T-helper 2 cell treated with Interferon-gamma antibody and Interleukin-4, amounts not matched to agents 5 μg/mL and 100 μg/mL, for 36 hours (primary cell): Measurements from ENCODE around the gene ADH1A.

Experiments used
- DNase-seq: peaks from one replicate; pipeline ENCODE4 v3.0.0; 2021; ENCODE audit warnings: low spot score
- H3K27ac Mint-ChIP-seq: one replicate; pipeline ENCODE4 v1.8.0; 2021; ENCODE audit warnings: mild to moderate bottlenecking, mixed read lengths
- H3K27me3 Mint-ChIP-seq: one replicate; pipeline ENCODE4 v1.8.0; 2021; ENCODE audit warnings: low read depth, mixed read lengths
- H3K36me3 Mint-ChIP-seq: one replicate; pipeline ENCODE4 v1.8.0; 2021; ENCODE audit warnings: low read depth, mixed read lengths
- H3K4me1 Mint-ChIP-seq: one replicate; pipeline ENCODE4 v1.8.0; 2021; ENCODE audit warnings: low read depth, mixed read lengths
- H3K4me3 Mint-ChIP-seq: one replicate; pipeline ENCODE4 v1.8.0; 2022; ENCODE audit warnings: mild to moderate bottlenecking, moderate library complexity, mixed read lengths
- H3K9me3 Mint-ChIP-seq: one replicate; pipeline ENCODE4 v1.8.0; 2021; ENCODE audit warnings: mixed read lengths

ADH1A gene

DNA sequence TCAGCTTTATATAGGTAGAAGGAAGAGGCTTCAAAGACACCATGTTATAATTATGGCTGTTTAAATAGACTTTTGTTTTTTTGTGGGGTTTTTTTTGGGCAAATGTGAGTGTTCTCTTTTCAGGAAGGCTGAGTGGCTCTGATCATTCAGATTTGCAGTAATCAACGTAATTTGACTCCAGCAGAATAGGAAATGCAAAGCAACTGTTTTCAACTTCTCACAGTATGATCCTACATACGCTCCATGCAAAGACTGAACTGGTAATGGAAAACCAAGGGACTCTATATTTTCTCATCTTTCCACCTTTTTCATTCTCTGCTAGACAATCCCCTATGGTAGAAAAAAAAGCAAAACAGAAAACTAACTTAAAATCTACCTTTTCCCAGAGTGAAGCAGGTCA is 19.6 kb upstream of the ADH1A start:
- Mint-ChIP-seq H3K4me1 (no peaks in the 10 kb centered on the region), H3K27ac (no peak overlapping the region), H3K4me3 (no peak overlapping the region), H3K36me3 (no peaks in the 10 kb centered on the region), H3K9me3 (no peaks in the 10 kb centered on the region), H3K27me3 (no peaks in the 10 kb centered on the region)
- DNase-seq, result no peak

DNA sequence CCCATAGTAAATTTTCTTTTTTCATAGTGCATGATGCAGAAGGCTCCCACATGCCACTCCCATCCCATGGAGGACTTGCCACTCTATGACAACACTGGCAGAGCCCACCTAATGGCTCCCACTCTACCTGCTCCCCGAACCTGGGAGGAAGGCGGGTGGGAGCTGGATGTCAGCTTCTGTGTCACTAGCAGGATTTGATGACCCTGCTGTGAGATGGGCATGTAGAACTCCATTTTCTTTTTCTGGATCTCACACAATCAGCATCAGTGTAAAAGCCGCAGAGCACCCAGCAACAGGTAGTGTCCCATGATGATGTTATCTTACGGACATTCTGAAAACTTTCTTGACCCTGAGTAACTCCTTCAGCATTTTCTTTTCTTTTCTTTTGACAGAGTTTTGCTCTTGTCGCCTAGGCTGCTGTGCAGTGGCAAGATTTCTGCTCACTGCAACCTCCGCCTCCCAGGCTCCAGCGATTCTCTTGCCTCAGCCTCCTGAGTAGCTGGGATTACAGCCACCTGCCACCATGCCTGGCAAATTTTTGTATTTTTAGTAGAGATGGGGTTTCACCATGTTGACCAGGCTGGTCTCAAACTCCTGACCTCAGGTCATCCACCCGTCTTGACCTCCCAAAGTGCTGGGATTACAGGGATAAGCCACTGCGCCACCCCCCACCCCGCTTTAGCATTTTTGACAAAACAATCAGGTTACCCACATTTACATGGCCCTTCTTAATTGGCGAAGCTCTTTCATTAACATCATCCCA is 15.0 kb upstream of the ADH1A start:
- H3K36me3 Mint-ChIP-seq, result no peaks in the 10 kb centered on the region
- no peak overlapping the region for H3K4me3 Mint-ChIP-seq
- no peak for DNase-seq
- H3K27me3 Mint-ChIP-seq, result no peaks in the 10 kb centered on the region
- H3K4me1 Mint-ChIP-seq, result no peaks in the 10 kb centered on the region
- H3K27ac Mint-ChIP-seq, result no peak overlapping the region
- H3K9me3 Mint-ChIP-seq, result no peaks in the 10 kb centered on the region

DNA sequence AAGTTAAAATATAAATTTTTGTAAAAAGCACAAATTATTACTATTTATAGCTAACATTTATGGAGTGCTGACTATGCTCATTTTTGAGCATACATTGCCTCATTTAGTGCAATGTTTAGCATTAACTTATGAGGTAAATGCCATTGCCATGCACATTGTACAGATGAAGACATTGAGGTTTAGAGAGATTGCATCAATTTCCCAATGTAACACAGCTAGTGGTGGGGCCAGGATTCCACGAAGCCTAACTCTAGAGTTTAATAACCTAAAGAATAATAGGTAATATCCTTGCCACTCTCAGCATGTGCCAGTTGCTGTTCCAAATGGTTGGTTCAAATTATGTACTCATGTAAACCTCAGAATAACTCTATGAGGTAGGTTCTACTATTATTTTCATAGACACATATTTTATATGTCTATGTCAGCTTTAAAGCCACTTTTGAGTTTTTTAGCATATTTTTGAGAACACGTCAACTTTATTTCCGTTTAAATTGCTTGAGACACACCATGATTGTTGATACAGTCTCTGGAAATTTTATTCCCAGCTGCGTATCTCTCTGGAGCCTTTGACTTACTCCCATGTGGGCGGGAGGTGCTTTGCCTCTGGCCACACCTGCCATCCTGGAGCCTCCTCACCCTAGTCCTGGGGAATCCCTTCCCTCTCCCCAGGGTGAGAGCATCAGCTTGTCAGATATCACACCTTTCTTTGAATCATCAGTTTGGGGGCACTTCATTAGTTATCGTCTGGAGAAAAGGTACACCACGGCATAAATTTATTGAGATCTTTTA is 10.8 kb upstream of the ADH1A start:
- Mint-ChIP-seq H3K4me1 (no peaks in the 10 kb centered on the region), H3K36me3 (no peaks in the 10 kb centered on the region), H3K4me3 (no peak overlapping the region), H3K27ac (no peak overlapping the region), H3K9me3 (no peaks in the 10 kb centered on the region), H3K27me3 (no peaks in the 10 kb centered on the region)
- DNase-seq, result no peak

DNA sequence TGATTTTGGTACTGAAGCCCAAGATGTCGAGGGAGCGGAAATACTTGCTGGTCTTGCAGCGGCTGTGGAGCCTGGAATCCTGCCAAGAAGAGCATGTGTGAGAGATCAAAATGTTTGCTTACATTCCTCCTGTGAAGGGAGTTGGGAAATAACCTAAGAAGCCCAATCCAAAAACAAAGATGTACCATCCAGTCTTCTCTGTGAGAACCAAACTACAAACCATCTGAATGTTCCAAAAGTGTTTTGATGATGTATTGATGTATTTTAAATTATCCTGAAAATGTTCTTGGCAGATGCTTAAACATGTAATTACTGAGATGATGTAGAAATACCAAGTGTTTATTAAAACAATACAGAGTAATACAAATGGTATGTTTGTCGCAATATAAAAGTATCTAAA is 10.1 kb upstream of the ADH1A start:
- no peaks in the 10 kb centered on the region for H3K27me3 Mint-ChIP-seq
- H3K4me1 Mint-ChIP-seq, result no peaks in the 10 kb centered on the region
- no peak overlapping the region for H3K27ac Mint-ChIP-seq
- no peaks in the 10 kb centered on the region for H3K36me3 Mint-ChIP-seq
- DNase-seq, result no peak
- no peaks in the 10 kb centered on the region for H3K9me3 Mint-ChIP-seq
- H3K4me3 Mint-ChIP-seq, result no peak overlapping the region

DNA sequence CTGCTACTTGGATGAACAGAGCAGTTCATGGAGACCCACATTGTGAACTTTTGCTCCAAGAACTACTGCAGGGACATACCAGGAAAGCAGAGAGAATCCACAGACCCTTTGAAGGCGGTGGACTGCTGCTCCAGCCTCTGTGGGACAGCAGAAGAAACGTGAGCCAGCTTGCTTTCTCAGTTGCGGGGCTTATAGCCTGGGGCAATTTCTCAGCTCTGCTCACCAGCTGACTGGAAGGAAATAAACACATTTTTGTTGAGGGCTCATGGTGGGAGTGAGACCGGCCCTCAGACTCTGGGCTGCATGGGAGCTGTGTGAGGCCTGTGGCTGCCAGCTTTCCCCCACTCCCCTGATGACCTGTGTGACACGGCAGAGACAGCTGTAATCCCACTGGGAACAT is 2.6 kb upstream of the ADH1A start:
- DNase-seq, result no peak
- no peaks in the 10 kb centered on the region for H3K27me3 Mint-ChIP-seq
- no peak overlapping the region for H3K4me3 Mint-ChIP-seq
- H3K9me3 Mint-ChIP-seq, result no peaks in the 10 kb centered on the region
- no peaks in the 10 kb centered on the region for H3K4me1 Mint-ChIP-seq
- H3K27ac Mint-ChIP-seq, result no peak overlapping the region
- no peaks in the 10 kb centered on the region for H3K36me3 Mint-ChIP-seq

DNA sequence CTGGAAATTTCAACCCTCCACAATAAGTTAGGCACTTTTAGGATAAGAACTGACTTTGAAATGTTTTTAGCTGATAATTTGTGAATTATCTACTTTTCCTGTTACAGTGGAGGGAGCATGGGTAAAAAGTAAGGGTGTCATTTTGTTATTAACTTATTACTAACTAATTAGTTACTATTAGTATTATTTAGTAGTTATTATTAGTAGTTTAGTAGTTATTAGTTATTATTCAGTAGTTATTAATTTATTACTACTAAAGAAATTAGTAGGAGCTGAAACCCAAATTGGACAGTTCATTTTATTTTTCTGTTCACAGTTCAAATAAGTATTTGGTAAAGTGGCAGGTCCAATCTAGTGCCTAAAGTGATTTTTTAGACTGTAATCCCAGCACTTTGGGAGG is 5.4 kb downstream of the ADH1A start:
- H3K27me3 Mint-ChIP-seq, result no peaks in the 10 kb centered on the region
- no peak overlapping the region for H3K4me3 Mint-ChIP-seq
- no peaks in the 10 kb centered on the region for H3K4me1 Mint-ChIP-seq
- no peak for DNase-seq
- no peaks in the 10 kb centered on the region for H3K36me3 Mint-ChIP-seq
- H3K9me3 Mint-ChIP-seq, result no peaks in the 10 kb centered on the region
- H3K27ac Mint-ChIP-seq, result no peak overlapping the region

DNA sequence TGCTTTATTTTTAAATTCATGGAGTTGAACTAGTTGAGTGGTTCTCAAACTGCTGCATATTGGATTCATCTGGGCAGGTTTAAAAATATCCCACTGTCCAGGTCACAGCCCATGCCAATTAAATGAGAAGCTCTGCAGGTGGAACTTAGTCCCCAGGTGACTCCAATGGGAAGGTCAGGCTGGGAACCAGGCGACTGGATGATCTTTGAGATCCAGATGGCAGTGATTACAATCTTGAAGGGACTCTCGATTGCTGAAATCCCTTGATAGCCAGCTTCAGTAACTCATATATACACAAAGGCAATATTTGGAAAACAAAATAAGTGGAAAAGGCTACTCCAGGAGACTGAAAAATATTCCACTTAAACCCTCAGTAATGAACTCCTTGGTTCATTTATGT is 8.1 kb downstream of the ADH1A start:
- Mint-ChIP-seq H3K4me1 (no peaks in the 10 kb centered on the region), H3K36me3 (no peaks in the 10 kb centered on the region), H3K9me3 (no peaks in the 10 kb centered on the region), H3K4me3 (no peak overlapping the region), H3K27me3 (no peaks in the 10 kb centered on the region), H3K27ac (no peak overlapping the region)
- no peak for DNase-seq

DNA sequence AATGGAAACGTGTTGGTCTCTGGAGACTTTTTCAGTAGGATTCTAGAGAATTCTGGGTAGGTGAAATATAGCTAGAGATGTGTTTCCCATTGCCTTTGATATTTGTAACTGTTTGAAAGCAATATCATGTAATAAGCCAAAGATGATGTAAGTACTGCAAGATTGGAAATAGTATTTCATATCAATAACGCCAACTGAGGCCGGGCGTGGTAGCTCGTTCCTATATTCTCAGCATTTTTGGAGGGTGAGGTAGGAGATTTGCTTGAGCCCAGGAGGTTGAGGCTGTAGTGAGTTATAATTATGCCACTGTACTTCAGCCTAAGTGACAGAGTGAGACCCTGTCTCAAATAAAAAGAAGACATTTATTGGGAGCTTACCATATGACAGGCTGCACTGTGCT is 9.5 kb downstream of the ADH1A start:
- no peaks in the 10 kb centered on the region for H3K27me3 Mint-ChIP-seq
- H3K9me3 Mint-ChIP-seq, result no peaks in the 10 kb centered on the region
- no peak for DNase-seq
- no peaks in the 10 kb centered on the region for H3K36me3 Mint-ChIP-seq
- no peak overlapping the region for H3K4me3 Mint-ChIP-seq
- no peak overlapping the region for H3K27ac Mint-ChIP-seq
- no peaks in the 10 kb centered on the region for H3K4me1 Mint-ChIP-seq

DNA sequence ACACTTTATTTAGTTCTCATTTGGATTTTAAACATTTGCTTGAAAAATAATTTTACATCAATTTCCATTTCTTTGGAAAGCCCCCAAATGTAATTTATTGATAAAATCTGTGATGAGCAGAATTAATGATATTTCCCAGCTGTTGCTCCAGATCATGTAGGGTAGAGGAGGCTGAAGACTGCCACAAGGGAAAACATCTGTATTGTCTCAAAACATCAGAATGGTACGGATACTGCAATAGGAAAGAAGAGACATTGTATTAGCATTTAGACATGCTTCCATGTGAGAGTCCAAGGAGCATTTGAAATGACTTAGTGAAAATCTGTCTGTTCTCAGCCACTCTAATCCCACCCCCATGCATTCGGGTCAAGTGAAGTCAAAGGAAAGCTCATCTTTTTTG is 14.4 kb downstream of the ADH1A start:
- Mint-ChIP-seq H3K36me3 (no peaks in the 10 kb centered on the region), H3K9me3 (no peaks in the 10 kb centered on the region), H3K4me3 (no peak overlapping the region), H3K4me1 (no peaks in the 10 kb centered on the region), H3K27ac (no peak overlapping the region), H3K27me3 (no peaks in the 10 kb centered on the region)
- no peak for DNase-seq

DNA sequence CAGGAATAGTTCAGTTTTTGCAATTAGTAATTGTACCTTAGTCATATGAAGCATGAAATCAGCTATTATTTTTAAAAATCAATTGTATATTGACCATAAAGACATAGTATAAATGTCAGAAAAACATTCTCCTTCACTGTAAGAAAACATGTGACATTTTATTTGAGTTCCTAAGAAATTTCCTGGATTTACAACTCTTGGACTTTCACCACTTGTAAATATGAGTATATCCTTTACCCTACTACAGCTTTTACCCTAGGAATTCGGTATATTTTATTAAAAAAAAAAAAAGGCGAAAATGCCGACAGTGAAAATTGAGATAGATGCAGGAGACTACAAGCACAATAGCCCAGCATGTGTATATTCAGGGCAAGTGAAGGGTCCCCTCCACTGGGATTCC is 14.9 kb downstream of the ADH1A start:
- Mint-ChIP-seq H3K9me3 (no peaks in the 10 kb centered on the region), H3K27me3 (no peaks in the 10 kb centered on the region), H3K4me1 (no peaks in the 10 kb centered on the region), H3K4me3 (no peak overlapping the region), H3K36me3 (no peaks in the 10 kb centered on the region), H3K27ac (no peak overlapping the region)
- DNase-seq, result no peak

DNA sequence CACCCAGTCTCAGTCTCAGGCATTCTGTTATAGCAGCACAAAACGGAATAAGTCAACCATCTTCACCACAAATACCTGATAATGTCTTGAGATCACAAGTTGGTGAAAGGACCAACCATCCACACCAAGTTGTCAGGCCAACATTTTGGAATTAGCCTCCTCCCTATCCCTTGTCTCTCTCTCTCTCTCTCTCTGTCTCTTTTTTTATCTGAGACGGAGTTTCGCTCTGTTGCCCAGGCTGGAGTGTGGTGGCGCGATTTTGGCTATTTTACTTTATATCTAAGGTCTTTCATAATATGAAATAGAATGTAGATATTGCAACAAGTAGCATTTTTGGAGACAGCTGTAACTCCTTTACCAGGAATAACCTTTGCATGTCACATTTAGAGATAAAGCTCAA is 15.7 kb downstream of the ADH1A start:
- H3K36me3 Mint-ChIP-seq, result no peaks in the 10 kb centered on the region
- H3K27me3 Mint-ChIP-seq, result no peaks in the 10 kb centered on the region
- H3K4me1 Mint-ChIP-seq, result no peaks in the 10 kb centered on the region
- DNase-seq, result no peak
- no peaks in the 10 kb centered on the region for H3K9me3 Mint-ChIP-seq
- H3K4me3 Mint-ChIP-seq, result no peak overlapping the region
- no peak overlapping the region for H3K27ac Mint-ChIP-seq

DNA sequence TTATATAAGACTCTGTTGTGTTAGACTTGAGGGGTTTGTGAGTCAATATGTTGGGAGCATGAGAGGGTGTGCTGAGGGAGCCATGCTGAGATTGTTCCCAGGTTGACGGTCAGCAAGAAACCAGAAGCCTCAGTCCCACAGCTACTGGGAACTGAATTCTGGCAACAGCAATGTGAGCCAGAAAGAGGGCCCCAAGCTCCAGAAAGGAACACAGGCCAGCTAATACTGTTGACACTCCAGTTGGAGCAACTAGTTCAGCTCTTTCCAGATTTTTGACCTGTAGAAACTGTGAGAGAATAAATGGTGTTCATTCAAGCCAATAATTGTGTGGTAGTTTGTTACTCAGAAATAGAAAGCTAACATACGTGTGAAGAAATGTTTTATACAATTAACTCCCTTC is 17.1 kb downstream of the ADH1A start:
- Mint-ChIP-seq H3K27ac (no peak overlapping the region), H3K36me3 (no peaks in the 10 kb centered on the region), H3K27me3 (no peaks in the 10 kb centered on the region), H3K9me3 (no peaks in the 10 kb centered on the region), H3K4me3 (no peak overlapping the region), H3K4me1 (no peaks in the 10 kb centered on the region)
- DNase-seq, result no peak

DNA sequence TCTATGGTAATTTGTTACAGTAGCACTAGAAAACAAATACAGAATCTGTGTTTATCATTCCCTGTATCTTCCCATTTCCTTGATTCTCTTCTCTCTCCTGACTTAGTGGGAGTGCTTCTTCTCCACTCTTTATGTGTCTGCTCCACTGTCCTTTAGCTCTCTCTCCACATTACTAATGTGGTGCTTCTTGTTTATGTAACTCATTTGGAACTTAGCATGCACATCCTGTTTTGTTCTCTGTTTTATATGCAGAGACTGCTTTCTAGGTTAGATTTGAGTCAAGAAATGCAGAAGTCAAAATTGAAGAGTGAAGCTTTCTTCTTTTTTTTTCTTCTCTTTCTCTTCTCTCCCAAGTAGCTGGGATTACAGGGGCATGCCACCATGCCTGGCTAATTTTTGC is 25.9 kb downstream of the ADH1A start:
- no peak for DNase-seq
- Mint-ChIP-seq H3K27ac (no peak overlapping the region), H3K36me3 (no peaks in the 10 kb centered on the region), H3K4me1 (no peaks in the 10 kb centered on the region), H3K9me3 (peaks cover 4% of the 10 kb centered on the region), H3K27me3 (no peaks in the 10 kb centered on the region), H3K4me3 (no peak overlapping the region)

DNA sequence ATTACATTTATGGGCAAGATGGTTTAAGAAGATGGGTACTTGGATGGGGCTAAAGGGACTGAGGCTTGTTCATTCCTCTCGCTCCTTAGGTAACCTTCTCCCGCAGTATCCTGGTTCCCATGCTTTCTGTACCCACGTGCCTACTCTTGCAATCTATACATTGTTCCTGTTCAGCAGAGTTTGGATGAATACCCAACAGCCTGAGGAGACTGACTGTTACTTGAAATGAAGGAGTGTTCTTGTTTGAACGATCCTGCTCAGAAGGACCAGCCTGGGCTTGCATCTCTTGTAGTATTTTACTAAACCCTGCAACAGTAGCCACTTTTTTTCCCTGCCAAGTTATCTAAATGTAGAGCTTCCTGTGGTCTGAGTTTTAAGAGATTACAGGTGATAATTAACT is 38.0 kb downstream of the ADH1A start:
- Mint-ChIP-seq H3K36me3 (no peaks in the 10 kb centered on the region), H3K4me3 (no peak overlapping the region), H3K27ac (no peak overlapping the region), H3K9me3 (no peaks in the 10 kb centered on the region), H3K4me1 (no peaks in the 10 kb centered on the region), H3K27me3 (no peaks in the 10 kb centered on the region)
- DNase-seq, result no peak

DNA sequence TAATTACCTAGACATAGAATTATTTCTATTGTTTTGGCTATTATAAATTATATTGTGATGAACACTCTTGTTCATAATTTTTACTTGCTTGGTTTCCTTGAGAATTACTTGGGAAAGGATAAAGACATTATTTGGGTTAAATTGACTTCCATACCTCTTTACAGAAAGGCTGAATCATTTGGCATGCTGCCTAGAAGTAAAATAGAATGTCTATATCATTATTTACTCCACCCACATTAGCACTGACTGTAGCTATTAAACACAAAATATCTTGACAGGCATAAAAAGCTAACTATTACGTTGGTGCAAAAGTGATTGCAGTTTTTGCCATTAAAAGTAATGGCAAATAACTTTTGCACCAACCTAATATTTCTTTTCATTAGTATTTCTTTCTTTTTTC is 42.1 kb downstream of the ADH1A start:
- H3K9me3 Mint-ChIP-seq, result peaks cover 12% of the 10 kb centered on the region
- H3K4me1 Mint-ChIP-seq, result no peaks in the 10 kb centered on the region
- H3K27ac Mint-ChIP-seq, result no peak overlapping the region
- no peak for DNase-seq
- no peak overlapping the region for H3K4me3 Mint-ChIP-seq
- no peaks in the 10 kb centered on the region for H3K36me3 Mint-ChIP-seq
- H3K27me3 Mint-ChIP-seq, result no peaks in the 10 kb centered on the region
